ENCODE results near the gene AFF3.

The AFF3 gene

DNA sequence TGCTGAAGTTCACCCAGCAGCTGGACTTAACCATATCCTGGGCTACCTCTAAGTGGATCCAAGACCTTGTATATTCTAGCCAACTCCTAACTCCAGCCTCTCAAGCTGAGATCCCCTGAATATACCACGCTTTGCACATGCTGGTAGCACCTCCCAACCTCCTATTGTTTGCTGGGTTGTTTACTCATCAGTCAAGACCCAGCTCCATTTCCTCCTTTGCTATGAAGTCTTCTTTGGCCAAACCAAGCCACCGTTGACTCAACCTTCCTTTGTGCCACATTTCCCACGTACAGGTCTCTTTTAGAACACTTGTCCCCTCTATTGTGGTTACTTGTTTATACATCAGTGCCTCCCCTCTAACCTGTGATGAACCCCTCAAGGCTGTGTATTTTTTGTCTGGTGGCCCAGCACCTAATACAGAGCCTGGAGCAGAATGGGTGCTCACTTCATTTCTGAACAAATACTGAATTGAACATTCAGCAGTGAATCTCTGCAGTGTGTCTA, 384.7 kb downstream of the AFF3 start:
- DNase-seq (ENCODE audit: low spot score), result no peak
- TF ChIP-seq, protein P1, sequence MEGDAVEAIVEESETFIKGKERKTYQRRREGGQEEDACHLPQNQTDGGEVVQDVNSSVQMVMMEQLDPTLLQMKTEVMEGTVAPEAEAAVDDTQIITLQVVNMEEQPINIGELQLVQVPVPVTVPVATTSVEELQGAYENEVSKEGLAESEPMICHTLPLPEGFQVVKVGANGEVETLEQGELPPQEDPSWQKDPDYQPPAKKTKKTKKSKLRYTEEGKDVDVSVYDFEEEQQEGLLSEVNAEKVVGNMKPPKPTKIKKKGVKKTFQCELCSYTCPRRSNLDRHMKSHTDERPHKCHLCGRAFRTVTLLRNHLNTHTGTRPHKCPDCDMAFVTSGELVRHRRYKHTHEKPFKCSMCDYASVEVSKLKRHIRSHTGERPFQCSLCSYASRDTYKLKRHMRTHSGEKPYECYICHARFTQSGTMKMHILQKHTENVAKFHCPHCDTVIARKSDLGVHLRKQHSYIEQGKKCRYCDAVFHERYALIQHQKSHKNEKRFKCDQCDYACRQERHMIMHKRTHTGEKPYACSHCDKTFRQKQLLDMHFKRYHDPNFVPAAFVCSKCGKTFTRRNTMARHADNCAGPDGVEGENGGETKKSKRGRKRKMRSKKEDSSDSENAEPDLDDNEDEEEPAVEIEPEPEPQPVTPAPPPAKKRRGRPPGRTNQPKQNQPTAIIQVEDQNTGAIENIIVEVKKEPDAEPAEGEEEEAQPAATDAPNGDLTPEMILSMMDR (IDR thresholded peaks at IDR 0.05; ENCODE audit: borderline replicate concordance, control extremely low read depth, extremely low read depth, insufficient read depth, missing control alignments), result no peak
- in situ Hi-C loops (cut with MboI; ENCODE audit: low sequenced_read_pairs, unreplicated experiment), result no loop called here

DNA sequence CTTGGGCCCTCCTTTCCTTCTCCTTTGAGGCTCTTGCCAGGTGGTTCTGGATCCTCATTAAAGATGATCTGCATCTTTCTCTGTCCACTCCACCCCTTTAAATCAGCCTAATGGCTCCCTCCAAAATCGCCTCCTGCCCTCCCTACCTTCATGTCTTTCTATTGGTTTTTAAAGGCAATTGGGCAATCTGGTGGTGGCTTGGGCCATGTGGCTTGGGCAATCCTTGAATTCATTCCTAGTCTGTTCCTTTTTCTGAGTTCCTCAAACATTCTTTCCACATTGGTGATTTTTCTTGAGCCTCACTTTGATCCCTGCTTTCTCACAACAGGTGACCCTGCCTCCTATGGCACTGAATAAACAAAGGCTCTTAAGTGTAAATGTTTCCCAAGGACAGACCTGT, 386.3 kb downstream of the AFF3 start:
- DNase-seq (ENCODE audit: low spot score), result no peak
- TF ChIP-seq, protein P1 (IDR thresholded peaks at IDR 0.05; ENCODE audit: borderline replicate concordance, control extremely low read depth, extremely low read depth, insufficient read depth, missing control alignments), result no peak
- in situ Hi-C loops (cut with MboI; ENCODE audit: low sequenced_read_pairs, unreplicated experiment), result no loop called here

- TF ChIP-seq, protein P1 (IDR thresholded peaks at IDR 0.05; ENCODE audit: borderline replicate concordance, control extremely low read depth, extremely low read depth, insufficient read depth, missing control alignments), result no peak
- no peak for DNase-seq (ENCODE audit: low spot score)
- in situ Hi-C loops (cut with MboI; ENCODE audit: low sequenced_read_pairs, unreplicated experiment), result no loop called here
Measured at GRCh38 chr2:99754210-99754609, 388.2 kb downstream of the AFF3 start.

- in situ Hi-C loops (cut with MboI; ENCODE audit: low sequenced_read_pairs, unreplicated experiment), result no loop called here
- DNase-seq (ENCODE audit: low spot score), result no peak
- TF ChIP-seq, protein P1 (IDR thresholded peaks at IDR 0.05; ENCODE audit: borderline replicate concordance, control extremely low read depth, extremely low read depth, insufficient read depth, missing control alignments), result no peak
Measured at GRCh38 chr2:99753505-99753904, 388.9 kb downstream of the AFF3 start.

DNA sequence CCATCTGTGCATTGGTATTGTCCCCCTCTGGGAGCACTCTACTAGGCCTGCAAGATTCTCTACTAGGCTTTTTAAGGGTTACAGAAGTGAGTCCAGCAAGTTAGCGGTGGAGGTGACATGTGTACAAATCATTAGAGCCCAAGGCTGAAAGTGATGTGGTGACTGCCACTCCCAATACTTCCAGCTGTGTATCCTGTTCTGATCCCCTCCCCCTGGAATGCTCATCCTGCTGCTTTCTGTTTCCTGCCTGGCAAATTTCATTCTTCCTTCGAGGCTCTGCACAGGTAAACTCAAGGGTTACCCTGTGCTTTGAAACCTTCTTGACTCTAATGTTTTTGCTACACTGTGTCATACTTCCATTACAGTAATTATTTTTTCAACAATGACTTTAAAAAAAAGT, 394.0 kb downstream of the AFF3 start:
- no peak for DNase-seq (ENCODE audit: low spot score)
- TF ChIP-seq, protein P1 (IDR thresholded peaks at IDR 0.05; ENCODE audit: borderline replicate concordance, control extremely low read depth, extremely low read depth, insufficient read depth, missing control alignments), result no peak
- in situ Hi-C loops (cut with MboI; ENCODE audit: low sequenced_read_pairs, unreplicated experiment), result no loop called here

DNA sequence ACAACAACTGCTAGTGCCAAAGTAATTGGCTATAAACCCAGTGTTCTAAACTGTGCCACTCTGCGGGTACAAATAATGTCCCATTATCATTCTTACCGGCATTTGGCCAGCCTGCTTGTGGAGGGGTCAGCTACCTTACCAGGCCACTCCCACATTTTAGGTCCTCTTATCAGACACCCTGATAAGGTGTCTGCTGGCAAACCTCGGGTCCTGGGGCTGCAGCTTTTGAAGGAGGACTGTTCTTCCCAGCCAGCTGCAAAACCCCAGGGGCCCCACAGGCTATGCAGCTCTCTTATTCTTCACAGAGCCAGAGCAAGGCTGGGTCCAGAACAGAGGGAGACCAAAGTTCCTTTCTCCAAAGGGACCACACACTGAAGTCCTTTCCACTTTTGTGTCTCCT, 394.5 kb downstream of the AFF3 start:
- in situ Hi-C loops (cut with MboI; ENCODE audit: low sequenced_read_pairs, unreplicated experiment), result no loop called here
- TF ChIP-seq, protein P1 (IDR thresholded peaks at IDR 0.05; ENCODE audit: borderline replicate concordance, control extremely low read depth, extremely low read depth, insufficient read depth, missing control alignments), result no peak
- no peak for DNase-seq (ENCODE audit: low spot score)

- DNase-seq (ENCODE audit: low spot score), result no peak
- in situ Hi-C loops (cut with MboI; ENCODE audit: low sequenced_read_pairs, unreplicated experiment), result no loop called here
- TF ChIP-seq, protein P1 (IDR thresholded peaks at IDR 0.05; ENCODE audit: borderline replicate concordance, control extremely low read depth, extremely low read depth, insufficient read depth, missing control alignments), result no peak
Measured at GRCh38 chr2:99743146-99743545, 399.2 kb downstream of the AFF3 start.

Measured in GM13976 (cell line).